ENCODE results near the gene CTSO. TPM values are rescaled to one million over a fixed set of nuclear protein-coding genes. Genes with fewer than 3 reads are reported as not detected.

The CTSO gene
- total RNA-seq, 1 experiment from 2014 or later, result 0.57 TPM

DNA sequence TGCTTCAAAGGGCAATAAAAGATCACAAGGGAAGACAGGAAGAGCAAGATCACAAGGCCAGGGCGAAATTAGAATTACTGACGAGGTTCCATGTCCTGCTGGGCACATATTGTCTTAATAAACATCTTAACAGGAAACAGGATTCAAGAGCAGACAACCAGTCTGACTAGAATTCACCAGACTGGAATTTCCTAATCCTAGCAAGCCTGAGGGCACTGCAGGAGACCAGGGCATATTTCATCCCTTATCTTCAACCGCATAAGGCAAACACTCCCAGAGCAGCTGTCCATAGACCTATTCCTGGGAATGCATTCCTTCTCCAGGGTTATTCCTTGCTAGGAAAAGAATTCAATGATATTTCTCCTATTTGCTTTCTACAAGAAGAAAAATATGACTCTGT lies 62.6 kb downstream of the CTSO start:
- RAD21 ChIA-PET (ENCODE audit: low non-redundant PET in 1 of 2, low total read pairs in 2 of 2, uncharacterized antibody in 2 of 2, unreplicated experiment in 2 of 2), result no interaction called here

More for the DNA sequence above, 62.6 kb downstream of the CTSO start:
- Histone ChIP-seq H3K4me3 (replicated peaks in 1 of 2; ENCODE audit: low read depth in 1 of 2, low read length in 2 of 2) (no peak overlapping the region), H3K4me1 (ENCODE audit: control insufficient read depth in 1 of 2, insufficient read depth in 2 of 2, low read length in 2 of 2) (no peaks in the 10 kb centered on the region), H3K9ac (ENCODE audit: low read length) (no peak overlapping the region), H3K27me3 (ENCODE audit: insufficient read depth, low read length) (no peaks in the 10 kb centered on the region), H3K4me2 (ENCODE audit: low read length) (no peak overlapping the region), H3K9me3 (ENCODE audit: control insufficient read depth in 1 of 2, insufficient read depth in 1 of 2, low read depth in 1 of 2, low read length in 2 of 2) (no peaks in the 10 kb centered on the region), H2AFZ (ENCODE audit: low read depth, low read length, poor library complexity, severe bottlenecking) (no peak overlapping the region), H3K27ac (ENCODE audit: low read depth, low read length) (no peak overlapping the region), H3K36me3 (ENCODE audit: control insufficient read depth in 1 of 2, insufficient read depth in 2 of 2, low read length in 2 of 2) (no peaks in the 10 kb centered on the region), H3K79me2 (ENCODE audit: insufficient read depth, low read length) (no peaks in the 10 kb centered on the region), H3K9me2 (ENCODE audit: insufficient read depth) (no peaks in the 10 kb centered on the region), H4K20me1 (ENCODE audit: insufficient read depth) (no peaks in the 10 kb centered on the region)
- CTCF ChIA-PET, result no interaction called here
- no peak for DNase-seq (ENCODE audit: low read depth, low spot score)
- no peak for ATAC-seq
- no TSS peak for BruUV-seq (replicated peaks)
- POLR2A ChIA-PET, result no interaction called here
- TF ChIP-seq POLR2AphosphoS5 (IDR thresholded peaks at IDR 0.05; ENCODE audit: low read depth, low read length) (no peak), CBX3 (IDR thresholded peaks at IDR 0.05; ENCODE audit: low read depth) (no peak), ELF1 (IDR thresholded peaks at IDR 0.05; ENCODE audit: borderline replicate concordance, low read depth) (no peak), POLR2A (IDR thresholded peaks at IDR 0.05; ENCODE audit: borderline replicate concordance, extremely low read depth, insufficient read depth, insufficient read length) (no peak), ZFX (IDR thresholded peaks at IDR 0.05) (no peak), SRF (IDR thresholded peaks at IDR 0.05; ENCODE audit: low read depth) (no peak), JUND (IDR thresholded peaks at IDR 0.05) (no peak), EZH2 (IDR thresholded peaks at IDR 0.05) (no peak), TCF7L2 (IDR thresholded peaks at IDR 0.05; ENCODE audit: borderline replicate concordance, extremely low read depth, insufficient read depth, insufficient read length) (no peak), SIN3A (IDR thresholded peaks at IDR 0.05; ENCODE audit: low read depth) (no peak), YY1 (IDR thresholded peaks at IDR 0.05; ENCODE audit: extremely low read depth, insufficient replicate concordance, low read depth, low read length) (no peak), RAD21 (IDR thresholded peaks at IDR 0.05; ENCODE audit: low read depth) (no peak), ZNF274 (IDR thresholded peaks at IDR 0.05; ENCODE audit: low read depth, low read length) (no peak), EGR1 (IDR thresholded peaks at IDR 0.05; ENCODE audit: low read depth) (no peak), EZH2phosphoT487 (IDR thresholded peaks at IDR 0.05; ENCODE audit: borderline replicate concordance) (no peak)
- TF ChIP-seq, protein P1, sequence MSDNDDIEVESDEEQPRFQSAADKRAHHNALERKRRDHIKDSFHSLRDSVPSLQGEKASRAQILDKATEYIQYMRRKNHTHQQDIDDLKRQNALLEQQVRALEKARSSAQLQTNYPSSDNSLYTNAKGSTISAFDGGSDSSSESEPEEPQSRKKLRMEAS (IDR thresholded peaks at IDR 0.05), result no peak
- TF ChIP-seq, protein P2, sequence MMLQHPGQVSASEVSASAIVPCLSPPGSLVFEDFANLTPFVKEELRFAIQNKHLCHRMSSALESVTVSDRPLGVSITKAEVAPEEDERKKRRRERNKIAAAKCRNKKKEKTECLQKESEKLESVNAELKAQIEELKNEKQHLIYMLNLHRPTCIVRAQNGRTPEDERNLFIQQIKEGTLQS (IDR thresholded peaks at IDR 0.05), result no peak
- TF ChIP-seq, protein P3, sequence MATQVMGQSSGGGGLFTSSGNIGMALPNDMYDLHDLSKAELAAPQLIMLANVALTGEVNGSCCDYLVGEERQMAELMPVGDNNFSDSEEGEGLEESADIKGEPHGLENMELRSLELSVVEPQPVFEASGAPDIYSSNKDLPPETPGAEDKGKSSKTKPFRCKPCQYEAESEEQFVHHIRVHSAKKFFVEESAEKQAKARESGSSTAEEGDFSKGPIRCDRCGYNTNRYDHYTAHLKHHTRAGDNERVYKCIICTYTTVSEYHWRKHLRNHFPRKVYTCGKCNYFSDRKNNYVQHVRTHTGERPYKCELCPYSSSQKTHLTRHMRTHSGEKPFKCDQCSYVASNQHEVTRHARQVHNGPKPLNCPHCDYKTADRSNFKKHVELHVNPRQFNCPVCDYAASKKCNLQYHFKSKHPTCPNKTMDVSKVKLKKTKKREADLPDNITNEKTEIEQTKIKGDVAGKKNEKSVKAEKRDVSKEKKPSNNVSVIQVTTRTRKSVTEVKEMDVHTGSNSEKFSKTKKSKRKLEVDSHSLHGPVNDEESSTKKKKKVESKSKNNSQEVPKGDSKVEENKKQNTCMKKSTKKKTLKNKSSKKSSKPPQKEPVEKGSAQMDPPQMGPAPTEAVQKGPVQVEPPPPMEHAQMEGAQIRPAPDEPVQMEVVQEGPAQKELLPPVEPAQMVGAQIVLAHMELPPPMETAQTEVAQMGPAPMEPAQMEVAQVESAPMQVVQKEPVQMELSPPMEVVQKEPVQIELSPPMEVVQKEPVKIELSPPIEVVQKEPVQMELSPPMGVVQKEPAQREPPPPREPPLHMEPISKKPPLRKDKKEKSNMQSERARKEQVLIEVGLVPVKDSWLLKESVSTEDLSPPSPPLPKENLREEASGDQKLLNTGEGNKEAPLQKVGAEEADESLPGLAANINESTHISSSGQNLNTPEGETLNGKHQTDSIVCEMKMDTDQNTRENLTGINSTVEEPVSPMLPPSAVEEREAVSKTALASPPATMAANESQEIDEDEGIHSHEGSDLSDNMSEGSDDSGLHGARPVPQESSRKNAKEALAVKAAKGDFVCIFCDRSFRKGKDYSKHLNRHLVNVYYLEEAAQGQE (IDR thresholded peaks at IDR 0.05; ENCODE audit: low read depth), result no peak
- intact Hi-C loops (cut with micrococcal nuclease), result no loop called here

Data from HCT116 (cell line).